KMS-11 (cell line): Measurements from ENCODE around the gene PIEZO1.

Experiments
- H2AFZ ChIP-seq: fragments of 200-600 bp; sonication (generic); 2 replicates; pipeline ENCODE4 v1.6.1; 2016; ENCODE audit warnings: antibody characterized with exemption, mixed run types, low read depth
- H3K27ac ChIP-seq: fragments of 200-600 bp; sonication (generic); 2 replicates; pipeline ENCODE4 v1.6.1; 2016; ENCODE audit warnings: mild to moderate bottlenecking, mixed run types
- H3K27me3 ChIP-seq: fragments of 200-600 bp; sonication (generic); 2 replicates; pipeline ENCODE4 v1.6.1; 2017; ENCODE audit warnings: mild to moderate bottlenecking, low read depth, mixed run types, moderate library complexity; ENCODE audit not compliant: insufficient read depth
- H3K36me3 ChIP-seq: fragments of 200-600 bp; sonication (generic); 2 replicates; pipeline ENCODE4 v1.6.1; 2017; ENCODE audit warnings: mild to moderate bottlenecking, mixed run types; ENCODE audit not compliant: insufficient read depth
- H3K4me1 ChIP-seq: fragments of 200-600 bp; sonication (generic); 2 replicates; pipeline ENCODE4 v1.6.1; 2016; ENCODE audit warnings: mild to moderate bottlenecking, low read depth, mixed run types; ENCODE audit not compliant: poor library complexity, severe bottlenecking
- H3K4me2 ChIP-seq: fragments of 200-600 bp; sonication (generic); 2 replicates; pipeline ENCODE4 v1.7.0; 2016; ENCODE audit warnings: mild to moderate bottlenecking, mixed run types
- H3K4me3 ChIP-seq: fragments of 200-600 bp; sonication (generic); IDR thresholded peaks from 2 replicates; pipeline ENCODE4 v1.6.1; 2017; ENCODE audit warnings: low read depth, low read length, mixed read lengths; ENCODE audit not compliant: insufficient read depth
- H3K79me2 ChIP-seq: fragments of 200-600 bp; sonication (generic); 2 replicates; pipeline ENCODE4 v1.6.1; 2016; ENCODE audit warnings: low read depth, mixed run types; ENCODE audit not compliant: insufficient read depth
- H3K9ac ChIP-seq: fragments of 200-600 bp; sonication (generic); 2 replicates; pipeline ENCODE4 v1.6.1; 2016; ENCODE audit warnings: mild to moderate bottlenecking, mixed run types
- H4K20me1 ChIP-seq: fragments of 200-600 bp; sonication (generic); 2 replicates; pipeline ENCODE4 v1.6.1; 2016; ENCODE audit warnings: mild to moderate bottlenecking, mixed run types; ENCODE audit not compliant: insufficient read depth
- TF ChIP-seq, protein P1 (sequence below): fragments of 200-600 bp; sonication (generic); conservative IDR thresholded peaks from 2 replicates; pipeline ENCODE4 v1.6.1; 2017; ENCODE audit warnings: low read depth, mild to moderate bottlenecking, antibody characterized with exemption, low read length, moderate library complexity, mixed read lengths

Gene PIEZO1

DNA sequence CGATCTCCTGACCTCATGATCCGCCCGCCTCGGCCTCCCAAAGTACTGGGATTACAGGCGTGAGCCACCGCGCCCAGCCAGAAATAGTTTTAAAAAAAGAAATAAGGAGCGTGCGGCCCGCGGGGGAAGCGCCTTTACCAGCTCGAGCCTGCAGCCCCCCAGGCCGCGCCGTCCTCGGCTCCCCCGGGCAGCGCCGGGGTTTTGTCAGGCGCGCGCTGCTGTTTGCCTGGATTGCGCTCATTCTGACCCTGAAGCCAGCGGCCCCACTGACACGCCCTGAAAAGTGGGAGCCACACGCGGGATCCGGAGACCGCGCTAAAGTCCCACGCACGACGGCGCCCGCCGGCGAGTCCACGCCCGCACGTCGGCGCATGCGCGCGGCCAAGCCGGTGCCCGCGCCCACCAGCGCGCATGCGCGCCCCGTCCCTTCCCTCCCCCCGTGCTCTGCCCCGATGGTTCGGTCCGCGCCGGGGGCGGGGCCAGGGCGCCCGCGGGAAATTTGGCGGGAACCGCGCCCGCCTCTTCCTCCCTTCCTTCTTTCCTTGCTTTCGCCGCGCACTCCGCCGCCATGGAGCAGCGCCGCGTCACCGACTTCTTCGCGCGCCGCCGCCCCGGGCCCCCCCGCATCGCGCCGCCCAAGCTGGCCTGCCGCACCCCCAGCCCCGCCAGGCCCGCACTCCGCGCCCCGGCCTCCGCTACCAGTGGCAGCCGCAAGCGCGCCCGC, 18.4 kb upstream of the PIEZO1 start, which contains the start of gene CDT1:
Gene CDT1 (plus strand): TSS at position 526 of the 724 bp plus-strand sequence. CDS start 43 bp downstream, at position 569.
- Histone ChIP-seq H3K27me3 (no peaks in the 10 kb centered on the region), H4K20me1 (no peaks in the 10 kb centered on the region; the same call in 1 of the 2 replicates), H3K79me2 (peaks cover 32% of the 10 kb centered on the region), H3K9ac (peak within 1 kb of the TSS; percentile 77), H3K27ac (peak within 1 kb of the TSS; percentile 43; the same call in 1 of the 2 replicates), H3K36me3 (peaks cover 6% of the 10 kb centered on the region; the same call in 1 of the 2 replicates), H3K4me2 (peak within 1 kb of the TSS; percentile 84), H3K4me3 (no peak within 1 kb of the TSS), H2AFZ (peak within 1 kb of the TSS; percentile 90), H3K4me1 (peaks cover 27% of the 10 kb centered on the region)
- TF ChIP-seq, protein P1, sequence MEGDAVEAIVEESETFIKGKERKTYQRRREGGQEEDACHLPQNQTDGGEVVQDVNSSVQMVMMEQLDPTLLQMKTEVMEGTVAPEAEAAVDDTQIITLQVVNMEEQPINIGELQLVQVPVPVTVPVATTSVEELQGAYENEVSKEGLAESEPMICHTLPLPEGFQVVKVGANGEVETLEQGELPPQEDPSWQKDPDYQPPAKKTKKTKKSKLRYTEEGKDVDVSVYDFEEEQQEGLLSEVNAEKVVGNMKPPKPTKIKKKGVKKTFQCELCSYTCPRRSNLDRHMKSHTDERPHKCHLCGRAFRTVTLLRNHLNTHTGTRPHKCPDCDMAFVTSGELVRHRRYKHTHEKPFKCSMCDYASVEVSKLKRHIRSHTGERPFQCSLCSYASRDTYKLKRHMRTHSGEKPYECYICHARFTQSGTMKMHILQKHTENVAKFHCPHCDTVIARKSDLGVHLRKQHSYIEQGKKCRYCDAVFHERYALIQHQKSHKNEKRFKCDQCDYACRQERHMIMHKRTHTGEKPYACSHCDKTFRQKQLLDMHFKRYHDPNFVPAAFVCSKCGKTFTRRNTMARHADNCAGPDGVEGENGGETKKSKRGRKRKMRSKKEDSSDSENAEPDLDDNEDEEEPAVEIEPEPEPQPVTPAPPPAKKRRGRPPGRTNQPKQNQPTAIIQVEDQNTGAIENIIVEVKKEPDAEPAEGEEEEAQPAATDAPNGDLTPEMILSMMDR = no peak

- no peaks in the 10 kb centered on the region for H3K27me3 ChIP-seq
- no peak overlapping the region for H3K27ac ChIP-seq
- H2AFZ ChIP-seq = no peak overlapping the region
- no peak overlapping the region for H3K4me2 ChIP-seq
- no peak overlapping the region for H3K4me3 ChIP-seq
- H3K4me1 ChIP-seq = peaks cover 19% of the 10 kb centered on the region
- peaks cover 14% of the 10 kb centered on the region for H3K79me2 ChIP-seq
- no peaks in the 10 kb centered on the region; the same call in 1 of the 2 replicates for H4K20me1 ChIP-seq
- TF ChIP-seq, protein P1 = no peak
- no peaks in the 10 kb centered on the region for H3K36me3 ChIP-seq
- no peak overlapping the region for H3K9ac ChIP-seq
These were observed 15.2 kb upstream of the PIEZO1 start for GRCh38 chr16:88800277-88800592.

DNA sequence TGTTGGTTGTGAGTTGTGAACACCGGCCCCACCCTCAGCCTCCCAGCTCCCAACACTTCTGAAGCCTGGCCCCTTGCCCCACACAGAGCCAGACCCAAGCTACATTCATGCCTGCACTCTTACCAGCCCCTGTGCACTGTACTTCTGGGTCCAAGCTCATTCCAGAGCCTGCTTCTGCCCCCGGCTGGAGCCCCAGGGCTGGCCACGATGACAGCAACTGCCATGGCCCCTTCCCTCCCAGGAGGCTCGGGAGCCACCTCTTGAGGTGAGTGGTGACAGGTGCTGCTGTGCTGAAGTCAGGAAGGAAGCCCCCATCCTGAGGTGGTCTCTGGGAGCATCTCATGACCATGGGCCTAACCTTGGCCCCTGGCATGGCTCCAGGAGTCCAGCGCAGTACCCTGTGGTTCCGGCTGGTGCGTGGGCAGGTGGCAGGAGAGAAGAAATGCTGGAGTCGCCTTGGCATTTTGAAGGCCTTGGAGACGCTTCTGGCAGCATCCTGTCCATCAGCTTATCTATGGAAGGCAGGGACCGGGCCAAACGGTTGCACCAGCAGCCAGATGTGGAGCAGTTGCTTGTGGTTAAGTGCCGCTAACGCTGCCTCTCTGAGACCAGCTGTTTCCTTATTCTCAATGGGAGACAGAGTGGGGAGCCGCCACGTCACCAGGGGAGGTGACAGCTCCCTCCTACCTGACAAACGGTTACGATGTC, 14.7 kb upstream of the PIEZO1 start:
- no peak overlapping the region for H3K4me3 ChIP-seq
- no peaks in the 10 kb centered on the region for H3K27me3 ChIP-seq
- no peaks in the 10 kb centered on the region; the same call in 1 of the 2 replicates for H4K20me1 ChIP-seq
- H2AFZ ChIP-seq = no peak overlapping the region
- H3K9ac ChIP-seq = no peak overlapping the region
- TF ChIP-seq, protein P1 = no peak
- peaks cover 8% of the 10 kb centered on the region for H3K79me2 ChIP-seq
- no peak overlapping the region for H3K27ac ChIP-seq
- peaks cover 14% of the 10 kb centered on the region for H3K4me1 ChIP-seq
- H3K36me3 ChIP-seq = no peaks in the 10 kb centered on the region
- H3K4me2 ChIP-seq = no peak overlapping the region

DNA sequence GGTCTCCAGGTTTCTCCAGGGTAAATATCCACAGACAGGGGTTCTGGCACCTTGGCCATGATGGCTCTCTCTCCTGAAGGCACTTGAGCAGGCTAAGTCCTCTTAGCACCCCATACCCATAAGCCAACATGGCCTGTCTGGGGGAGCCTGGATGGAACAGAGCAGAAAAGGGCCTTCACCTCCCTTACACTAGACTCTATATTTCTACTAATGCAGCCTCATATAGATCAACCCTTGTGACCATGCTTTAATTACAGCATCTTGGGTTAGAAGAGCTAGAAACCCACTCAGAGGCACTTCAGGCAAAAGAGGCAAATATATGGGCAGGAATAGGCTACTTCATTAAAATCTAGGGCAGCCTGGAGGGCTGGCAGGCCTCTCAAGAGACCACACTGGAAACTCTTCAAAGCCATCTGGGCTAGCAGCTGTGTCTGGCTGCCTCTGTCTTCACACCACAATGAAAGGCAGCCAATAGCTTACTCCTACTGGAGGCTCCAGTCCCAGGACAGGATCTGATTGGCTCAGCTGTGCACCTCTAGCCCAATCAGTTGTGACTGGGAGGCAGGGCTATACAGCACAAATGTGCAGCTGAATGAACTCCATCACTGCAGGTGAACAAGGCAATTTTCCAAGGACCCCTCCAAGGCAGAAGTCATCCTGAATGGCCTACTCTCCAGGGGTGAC, 13.9 kb upstream of the PIEZO1 start:
- H3K4me1 ChIP-seq = peaks cover 12% of the 10 kb centered on the region

More for the DNA sequence above, 13.9 kb upstream of the PIEZO1 start:
- Histone ChIP-seq H3K27me3 (no peaks in the 10 kb centered on the region), H3K4me3 (no peak overlapping the region), H3K27ac (no peak overlapping the region), H3K9ac (no peak overlapping the region), H3K36me3 (no peaks in the 10 kb centered on the region), H3K4me2 (no peak overlapping the region), H4K20me1 (no peaks in the 10 kb centered on the region), H3K79me2 (peaks cover under 1% of the 10 kb centered on the region; the same call in 1 of the 2 replicates), H2AFZ (no peak overlapping the region)
- TF ChIP-seq, protein P1 = no peak
